SKM-1 (cell line): ENCODE results near the gene ELAVL2.

Experiments
- DNase-seq: peaks from one replicate; lab custom pipeline; 2025; ENCODE audit not compliant: unreplicated experiment; lab: John Stamatoyannopoulos, UW

The ELAVL2 gene

DNA sequence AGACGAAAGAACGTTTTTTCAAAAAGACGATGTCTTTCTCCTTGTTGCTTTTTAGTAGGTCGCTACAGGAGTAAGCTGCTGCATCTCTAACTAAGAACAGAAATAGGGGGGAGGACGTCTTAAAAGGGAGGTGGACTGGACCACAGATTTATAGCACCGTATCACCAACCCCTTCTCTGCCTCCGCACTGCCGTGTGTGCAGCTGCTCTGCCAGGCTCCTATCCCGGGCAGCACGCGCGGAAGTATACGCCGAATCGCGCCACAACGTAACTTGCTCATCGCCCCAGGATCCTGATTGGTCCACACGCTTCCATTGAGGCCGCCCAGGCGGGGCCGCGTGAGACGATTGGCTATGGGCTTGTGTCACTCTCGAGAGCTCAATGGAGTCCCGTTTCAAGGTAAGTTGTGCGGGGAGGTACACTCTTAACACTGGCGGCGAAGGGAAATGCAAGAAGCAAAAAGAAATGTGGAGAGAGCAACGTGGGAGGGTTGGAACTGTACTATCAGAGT, at the start of gene ELAVL2:
TSS of gene ELAVL2 (minus strand) at position 121 of the 510 bp plus-strand sequence. CDS start 64,006 bp downstream, outside the sequence.
- DNase-seq: no peak

GRCh38 chr9:23858234-23858633, 32.2 kb upstream of the ELAVL2 start:
- no peak for DNase-seq

DNA sequence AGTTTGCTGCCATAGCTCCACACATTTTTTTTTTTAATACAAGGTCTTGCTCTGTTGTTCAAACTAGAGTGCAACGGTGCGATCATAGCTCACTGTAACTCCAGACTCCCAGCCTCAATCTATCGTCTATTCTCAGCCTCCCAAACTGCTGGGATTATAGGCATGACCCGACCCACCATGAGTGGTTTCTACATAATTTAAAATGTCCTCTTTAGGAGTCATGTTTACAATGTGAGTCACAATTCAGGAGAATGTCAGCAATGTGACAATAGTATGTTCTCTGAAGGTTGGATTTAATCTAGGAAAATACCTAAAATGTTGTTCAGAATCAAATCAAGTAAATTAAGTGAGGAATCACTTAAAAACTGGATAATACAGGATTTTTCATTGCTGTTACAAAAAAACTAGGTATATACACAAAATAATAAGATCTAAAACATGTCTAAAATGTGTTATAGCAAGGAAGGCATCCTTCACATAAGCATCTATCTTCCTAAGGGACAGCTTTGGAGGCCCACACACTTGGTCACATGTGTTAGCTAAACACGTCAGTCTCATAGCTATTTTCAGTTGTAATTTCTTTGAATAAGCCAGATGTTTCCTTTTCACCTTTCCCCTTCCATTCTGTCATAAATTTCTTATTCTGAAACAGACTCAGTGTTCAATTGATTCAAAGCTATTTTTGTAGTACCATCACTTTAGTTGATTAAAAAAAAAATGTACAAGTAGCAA, 30.0 kb upstream of the ELAVL2 start:
- DNase-seq: no peak

GRCh38 chr9:23850690-23851629, 24.9 kb upstream of the ELAVL2 start:
- no peak for DNase-seq

DNA sequence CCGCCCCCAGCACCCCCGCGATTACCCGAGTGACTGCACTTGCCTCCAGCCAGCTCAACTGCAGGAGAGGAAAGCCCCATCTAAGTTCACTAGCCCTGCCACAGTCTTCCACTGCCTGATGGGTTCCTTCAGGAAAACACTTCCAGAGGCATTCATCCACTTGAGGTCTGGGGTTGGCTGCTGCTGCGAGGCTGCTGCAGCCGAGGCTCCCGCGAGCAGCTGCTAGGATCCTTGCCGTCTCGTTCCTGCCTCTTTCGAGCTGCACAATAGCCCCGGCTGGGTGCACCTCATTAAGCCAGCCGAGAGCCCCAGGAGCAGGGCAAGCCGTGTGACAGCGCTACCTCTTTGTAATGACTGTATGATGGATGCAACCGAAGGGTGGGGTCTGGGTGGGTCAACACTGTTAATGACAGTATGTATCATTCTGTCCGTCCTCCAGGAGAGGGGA, 24.2 kb upstream of the ELAVL2 start:
- DNase-seq: no peak

- DNase-seq: no peak
Observed at GRCh38 chr9:23849379-23850035, 23.5 kb upstream of the ELAVL2 start.

- no peak for DNase-seq
Observed at GRCh38 chr9:23842565-23843129, 16.6 kb upstream of the ELAVL2 start.

DNA sequence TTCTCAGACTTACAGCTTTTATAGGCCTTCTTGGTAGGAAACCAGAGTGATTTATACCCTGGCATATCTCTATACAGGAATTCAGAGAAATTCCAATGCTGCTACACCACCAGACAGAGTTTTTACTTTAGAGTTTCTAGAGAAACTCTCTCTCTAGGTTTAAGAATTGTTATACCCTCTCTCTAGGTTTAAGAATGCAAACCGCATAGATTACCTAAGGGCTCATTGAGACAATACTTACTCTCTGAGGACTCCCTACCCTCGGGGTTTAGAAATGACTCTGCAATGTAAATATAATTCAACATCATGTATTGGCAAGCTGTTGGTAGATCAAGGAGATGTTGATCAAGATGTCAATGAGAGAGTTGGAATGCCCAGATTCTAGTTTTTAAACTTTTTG, 15.3 kb upstream of the ELAVL2 start:
- no peak for DNase-seq

DNA sequence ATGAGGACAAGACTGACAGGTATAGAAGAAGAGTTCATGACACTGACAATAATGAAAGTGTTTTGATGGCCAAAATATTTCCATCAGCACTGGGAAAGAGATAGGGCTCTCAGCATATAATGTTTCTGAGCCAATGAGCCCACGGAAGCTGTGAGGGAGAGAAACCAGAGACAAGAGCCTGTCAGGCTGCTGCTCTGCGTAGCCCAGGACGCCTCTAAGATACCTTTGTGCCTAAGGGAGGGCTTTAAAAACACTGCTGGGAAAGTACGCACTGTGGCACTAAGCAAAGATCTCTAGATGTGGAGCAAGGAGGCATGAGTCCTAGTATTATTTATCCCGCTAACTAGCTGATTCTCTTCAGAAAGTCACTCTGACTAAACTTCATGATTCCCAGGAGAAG, 11.0 kb upstream of the ELAVL2 start:
- DNase-seq: no peak

GRCh38 chr9:23830929-23831730, 5.1 kb upstream of the ELAVL2 start:
- DNase-seq: no peak

- DNase-seq: no peak
Observed at GRCh38 chr9:23830476-23830805, 4.4 kb upstream of the ELAVL2 start.

GRCh38 chr9:23829580-23830475, 3.8 kb upstream of the ELAVL2 start:
- no peak for DNase-seq

GRCh38 chr9:23825700-23826099, 340 bp downstream of the ELAVL2 start:
- no peak for DNase-seq

GRCh38 chr9:23824830-23825591, 1.0 kb downstream of the ELAVL2 start:
- DNase-seq: no peak

DNA sequence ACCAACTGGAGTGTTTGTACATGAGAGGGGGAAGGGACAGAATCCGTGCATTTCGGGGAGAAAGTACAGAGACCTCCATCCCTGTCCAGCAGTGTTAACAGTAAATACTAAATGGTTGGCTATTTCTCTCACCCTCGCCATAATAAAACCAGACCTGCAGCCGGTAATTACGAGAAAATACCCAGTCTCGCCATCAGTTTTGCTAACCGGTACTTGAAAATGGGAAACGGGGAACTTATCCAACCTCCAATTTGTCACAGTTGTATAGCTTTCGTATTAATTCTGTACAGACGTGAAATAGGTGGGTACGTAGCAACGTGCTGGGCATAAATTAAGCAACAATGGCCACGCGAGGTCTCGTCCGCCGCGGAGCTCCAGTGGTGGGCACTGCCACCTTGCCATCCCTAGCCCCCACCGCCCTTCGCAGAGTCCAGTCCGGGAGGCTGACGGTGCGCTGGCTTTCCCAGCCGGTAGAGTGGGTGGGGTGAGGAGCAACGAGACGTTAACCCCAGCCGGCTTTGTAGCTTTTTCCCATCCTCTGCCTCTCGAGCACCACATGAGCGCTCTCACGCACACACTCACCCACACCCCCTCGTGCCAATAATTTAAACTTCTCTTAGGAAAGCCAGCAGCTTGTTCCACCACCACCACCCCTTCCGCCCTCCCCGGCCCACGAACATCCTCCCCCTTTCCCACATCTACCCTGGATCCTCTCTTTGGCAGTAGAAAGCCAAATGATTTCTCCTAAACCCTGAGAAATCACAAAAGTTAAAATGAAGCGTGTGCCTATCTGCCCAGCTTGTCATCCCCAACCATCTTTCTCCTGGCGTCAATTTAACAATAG, 1.8 kb downstream of the ELAVL2 start:
- DNase-seq: no peak

DNA sequence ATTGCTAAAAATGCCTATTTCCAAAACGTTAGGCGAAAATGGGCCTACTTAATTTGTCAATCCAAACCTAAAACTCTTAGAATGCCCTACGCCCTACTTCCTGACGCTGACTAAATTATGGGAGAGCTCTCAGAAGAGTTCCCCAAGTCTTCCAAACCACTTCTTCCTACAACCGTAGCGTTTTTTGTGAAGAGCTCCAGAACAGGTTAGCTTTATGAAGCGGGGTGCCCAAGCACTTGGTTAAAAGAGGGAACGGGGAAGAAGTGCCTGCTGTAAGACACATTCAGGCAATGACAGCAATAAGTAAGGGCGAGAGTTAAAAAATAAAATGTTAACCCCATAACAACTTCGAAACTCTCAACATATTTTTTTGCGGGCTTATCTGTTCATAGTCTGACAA, 2.8 kb downstream of the ELAVL2 start:
- no peak for DNase-seq

GRCh38 chr9:23822261-23823169, 3.5 kb downstream of the ELAVL2 start:
- no peak for DNase-seq
